ENCODE data around the gene PPIL4.

The PPIL4 gene

DNA sequence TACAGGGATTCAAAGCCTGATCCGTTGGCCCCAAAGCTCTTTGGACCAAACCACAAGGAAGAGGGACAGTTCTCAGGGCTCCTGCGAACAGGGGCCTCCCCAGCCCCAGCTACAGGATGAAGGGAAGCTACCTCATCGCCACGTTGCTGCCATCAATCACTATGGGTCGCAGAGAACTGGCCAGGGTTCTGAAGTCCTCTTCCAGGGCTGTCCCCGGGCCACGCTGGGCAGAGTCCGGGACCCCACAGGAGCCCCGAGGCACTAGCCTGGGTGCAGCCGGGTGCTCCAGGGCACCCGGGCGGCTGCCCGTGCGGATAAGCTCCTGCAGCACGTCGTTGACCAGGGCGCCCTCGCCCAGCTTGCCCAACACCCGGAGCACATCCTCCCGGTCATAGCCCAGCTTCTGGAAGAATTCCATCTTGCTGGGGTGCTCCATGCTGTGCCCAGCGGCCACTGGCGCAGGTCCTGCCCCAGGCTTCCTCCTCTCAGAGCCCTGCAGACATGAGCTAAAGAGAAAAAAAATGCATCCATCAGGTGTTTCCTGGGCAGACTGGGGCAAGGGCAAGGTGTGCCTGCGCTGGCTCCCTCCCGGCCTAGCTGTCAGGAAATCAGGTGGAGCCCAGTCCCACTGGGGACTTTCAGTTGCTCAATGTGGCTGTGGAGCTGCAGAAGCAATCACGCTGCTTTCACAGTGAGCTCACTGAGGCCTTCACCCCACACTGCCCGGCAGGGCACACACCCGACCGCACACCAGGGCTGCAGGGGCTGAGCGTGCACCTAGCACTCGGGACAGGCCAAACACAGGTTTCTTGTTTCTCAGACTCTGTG, 71.5 kb downstream of the PPIL4 start:
- DNase-seq (ENCODE audit: low read depth), result no peak
- TF ChIP-seq, protein P1, sequence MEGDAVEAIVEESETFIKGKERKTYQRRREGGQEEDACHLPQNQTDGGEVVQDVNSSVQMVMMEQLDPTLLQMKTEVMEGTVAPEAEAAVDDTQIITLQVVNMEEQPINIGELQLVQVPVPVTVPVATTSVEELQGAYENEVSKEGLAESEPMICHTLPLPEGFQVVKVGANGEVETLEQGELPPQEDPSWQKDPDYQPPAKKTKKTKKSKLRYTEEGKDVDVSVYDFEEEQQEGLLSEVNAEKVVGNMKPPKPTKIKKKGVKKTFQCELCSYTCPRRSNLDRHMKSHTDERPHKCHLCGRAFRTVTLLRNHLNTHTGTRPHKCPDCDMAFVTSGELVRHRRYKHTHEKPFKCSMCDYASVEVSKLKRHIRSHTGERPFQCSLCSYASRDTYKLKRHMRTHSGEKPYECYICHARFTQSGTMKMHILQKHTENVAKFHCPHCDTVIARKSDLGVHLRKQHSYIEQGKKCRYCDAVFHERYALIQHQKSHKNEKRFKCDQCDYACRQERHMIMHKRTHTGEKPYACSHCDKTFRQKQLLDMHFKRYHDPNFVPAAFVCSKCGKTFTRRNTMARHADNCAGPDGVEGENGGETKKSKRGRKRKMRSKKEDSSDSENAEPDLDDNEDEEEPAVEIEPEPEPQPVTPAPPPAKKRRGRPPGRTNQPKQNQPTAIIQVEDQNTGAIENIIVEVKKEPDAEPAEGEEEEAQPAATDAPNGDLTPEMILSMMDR (conservative IDR thresholded peaks at IDR 0.05; ENCODE audit: low read depth, low read length), result no peak
- no peak overlapping the region for H3K4me3 ChIP-seq (ENCODE audit: low read length)

DNA sequence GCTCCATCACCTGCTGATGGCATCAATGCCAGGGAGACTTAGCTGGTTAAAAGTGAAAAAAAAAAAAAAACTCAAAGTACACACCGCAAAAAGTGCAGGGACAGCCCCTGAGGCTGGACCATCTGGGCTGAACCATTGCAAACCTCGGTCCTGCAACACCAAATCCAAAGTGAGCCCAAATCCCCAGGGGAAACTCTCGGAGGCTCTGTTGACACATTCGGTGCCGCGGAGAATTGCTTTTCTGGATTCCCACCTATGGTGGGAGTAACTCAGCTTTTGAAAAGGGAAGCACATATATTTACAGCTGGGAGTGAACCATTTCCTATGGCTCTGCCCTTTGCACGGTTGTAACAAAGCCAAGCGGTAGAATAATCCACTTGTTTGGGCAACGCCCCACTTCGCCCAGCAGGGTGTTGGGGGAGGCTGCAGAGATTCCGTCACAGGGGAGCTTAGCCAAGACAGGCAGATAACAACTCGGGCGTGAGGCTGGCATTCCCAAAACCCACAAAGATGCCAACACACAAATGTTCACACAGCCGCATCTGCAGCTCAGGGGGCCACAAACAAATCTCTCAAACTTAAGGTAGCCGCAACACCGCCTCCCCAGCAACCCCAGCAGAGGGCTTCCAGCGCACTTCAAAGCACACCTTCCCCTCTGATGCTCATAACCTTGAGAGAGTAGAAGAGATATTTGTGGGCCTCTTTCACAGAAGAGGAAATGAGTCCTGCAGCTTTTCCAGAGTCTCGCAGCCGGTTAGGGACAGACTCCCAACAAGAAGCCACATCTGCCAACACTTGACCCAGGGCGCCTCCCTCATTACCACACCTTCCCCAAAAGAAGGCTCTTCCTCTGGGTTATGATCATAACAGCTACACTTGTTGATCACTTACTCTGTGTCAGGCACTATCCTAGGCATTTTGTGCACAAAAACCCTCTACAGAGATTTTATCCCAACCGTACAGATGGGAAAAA, 72.5 kb downstream of the PPIL4 start:
- TF ChIP-seq, protein P1 (conservative IDR thresholded peaks at IDR 0.05; ENCODE audit: low read depth, low read length), result no peak
- H3K4me3 ChIP-seq (ENCODE audit: low read length), result no peak overlapping the region
- peak; percentile 31 for DNase-seq (ENCODE audit: low read depth)

DNA sequence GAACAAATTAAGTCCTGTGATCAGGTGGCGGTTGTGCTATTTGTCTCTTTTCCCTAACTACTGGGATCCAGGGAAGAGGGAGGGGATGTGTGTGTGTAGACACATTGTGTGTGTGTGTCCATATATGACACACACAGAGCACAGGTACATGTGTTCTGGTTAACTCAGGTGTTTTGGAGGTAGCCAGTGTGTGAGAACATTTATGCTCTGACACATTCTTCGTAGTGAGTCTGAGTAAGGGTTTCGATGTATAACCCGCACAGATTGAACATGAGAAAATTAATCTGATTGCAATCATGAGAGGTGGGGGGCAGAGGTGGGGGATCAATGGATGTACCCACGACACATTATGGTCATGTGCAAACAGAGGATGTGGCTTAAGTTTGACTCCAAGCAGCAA, 73.6 kb downstream of the PPIL4 start:
- TF ChIP-seq, protein P1 (conservative IDR thresholded peaks at IDR 0.05; ENCODE audit: low read depth, low read length), result no peak
- no peak overlapping the region for H3K4me3 ChIP-seq (ENCODE audit: low read length)
- no peak for DNase-seq (ENCODE audit: low read depth)

DNA sequence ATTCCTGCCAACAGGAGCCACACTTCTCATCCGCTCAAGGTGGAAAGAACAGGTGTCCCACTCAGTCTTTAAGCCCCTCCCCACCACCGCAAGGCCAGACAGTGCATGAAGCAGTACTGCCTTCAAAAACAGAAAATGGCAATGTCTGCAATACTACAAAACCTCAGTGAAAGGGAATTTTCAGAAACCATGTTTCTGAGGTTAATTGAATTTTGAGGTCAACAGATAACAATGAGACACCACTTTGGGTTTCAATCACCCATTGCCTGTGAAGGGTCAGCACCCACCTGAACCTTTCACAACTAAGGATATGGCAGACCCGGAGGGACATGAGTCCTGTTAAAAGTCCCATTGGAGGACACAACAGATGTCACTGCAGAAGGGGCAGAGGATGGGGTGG, 74.0 kb downstream of the PPIL4 start:
- TF ChIP-seq, protein P1 (conservative IDR thresholded peaks at IDR 0.05; ENCODE audit: low read depth, low read length), result no peak
- no peak for DNase-seq (ENCODE audit: low read depth)
- H3K4me3 ChIP-seq (ENCODE audit: low read length), result no peak overlapping the region

DNA sequence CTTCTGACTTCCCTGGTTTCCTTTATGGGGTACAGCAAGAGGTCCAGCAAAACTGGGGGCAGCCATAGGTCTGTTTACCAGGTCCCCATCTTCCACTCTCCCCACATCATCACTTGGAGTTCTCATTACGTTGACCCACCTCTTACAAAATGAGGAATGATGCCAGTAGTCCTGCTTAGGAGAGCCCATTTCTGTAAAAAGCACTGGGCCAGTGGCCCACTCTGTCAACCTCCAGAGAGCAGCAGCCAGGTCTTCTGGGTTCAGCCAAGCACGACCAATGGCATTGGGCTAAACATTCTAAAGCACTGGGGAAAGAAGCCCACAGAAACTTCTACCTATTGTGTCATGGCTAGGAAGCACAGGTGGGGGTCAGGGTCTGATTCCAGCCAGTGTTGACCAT, 74.9 kb downstream of the PPIL4 start:
- TF ChIP-seq, protein P1 (conservative IDR thresholded peaks at IDR 0.05; ENCODE audit: low read depth, low read length), result no peak
- DNase-seq (ENCODE audit: low read depth), result no peak
- no peak overlapping the region for H3K4me3 ChIP-seq (ENCODE audit: low read length)

DNA sequence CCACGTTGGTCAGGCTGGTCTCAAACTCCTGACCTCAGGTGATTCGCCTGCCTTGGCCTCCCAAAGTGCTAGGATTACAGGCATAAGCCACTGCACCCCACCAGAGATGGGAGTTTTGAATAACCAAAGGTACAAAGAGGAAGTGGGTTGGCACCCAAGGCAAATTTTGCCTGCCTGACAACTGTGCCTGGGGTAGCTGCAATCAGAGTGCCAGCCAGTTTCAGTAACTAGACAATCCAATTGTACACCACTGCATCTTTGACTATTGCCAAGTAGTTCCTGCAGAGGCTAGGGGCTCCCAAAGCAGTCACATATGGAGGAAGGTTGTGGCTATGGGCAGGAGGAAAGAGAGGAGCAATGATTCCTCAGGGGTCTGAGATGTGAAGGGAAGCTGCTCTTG, 77.7 kb downstream of the PPIL4 start:
- no peak for DNase-seq (ENCODE audit: low read depth)
- TF ChIP-seq, protein P1 (conservative IDR thresholded peaks at IDR 0.05; ENCODE audit: low read depth, low read length), result no peak
- no peak overlapping the region for H3K4me3 ChIP-seq (ENCODE audit: low read length)
